M059J (cell line): ENCODE results near the gene RTN1. TPM values are rescaled to one million over a fixed set of nuclear protein-coding genes. Genes with fewer than 3 reads are reported as not detected.
A peak's percentile ranks its signal among the peaks of the same experiment; 100 is the strongest.

ENCODE experiments used
- DNase-seq: peaks from one replicate; pipeline ENCODE4 v3.0.0-alpha.2; 2012; ENCODE audit warnings: low read depth
- total RNA-seq: library from RNA; depleted of rRNA; stranded (reverse); fragments of >200 nt; shearing (Covaris generic); gene quantifications from 2 replicates; pipeline ENCODE4 v1.2.3, GENCODE V29; 2014; rRNA removed

The RTN1 gene
- total RNA-seq, 1 experiment from 2014 or later: not detected

DNA sequence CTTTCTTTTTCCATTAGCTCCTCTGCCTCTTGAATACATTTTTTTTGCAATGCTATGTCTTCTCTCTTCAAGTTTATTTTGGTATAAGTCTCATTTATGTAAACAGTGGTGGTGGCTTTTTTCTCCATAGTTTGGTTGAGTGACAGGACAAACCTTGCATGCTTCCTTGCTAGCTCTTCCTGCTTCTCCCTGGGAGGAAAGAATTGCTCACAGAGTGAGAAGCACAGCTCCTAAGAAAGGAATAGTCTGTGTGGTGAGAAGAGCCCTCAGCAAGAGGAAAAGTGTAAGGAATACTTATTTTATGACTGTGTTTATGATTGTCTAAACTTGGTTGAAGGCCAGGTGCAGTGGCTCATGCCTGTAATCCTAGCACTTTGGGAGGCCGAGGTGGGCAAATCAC, 305.5 kb downstream of the RTN1 start:
- peak; percentile 60 for DNase-seq

DNA sequence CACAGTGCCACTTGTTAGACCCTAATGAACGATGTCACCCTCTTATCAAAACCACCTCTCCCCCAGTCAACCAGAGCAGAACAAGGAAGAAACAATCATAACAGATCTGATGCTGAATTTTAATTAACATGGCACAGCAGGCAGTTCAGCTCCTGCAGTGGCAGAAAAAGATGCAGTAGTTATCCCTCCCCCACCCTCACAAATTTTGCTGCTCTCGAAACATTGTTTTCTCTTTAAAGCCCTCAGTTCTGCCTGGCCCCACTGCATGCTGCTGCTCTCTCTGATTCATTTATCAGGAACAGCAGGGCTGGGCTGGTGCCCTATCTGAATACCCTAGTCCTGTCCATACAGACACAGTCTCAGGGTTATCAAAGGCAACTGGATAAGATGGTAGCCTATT, 306.2 kb downstream of the RTN1 start:
- DNase-seq: no peak

DNA sequence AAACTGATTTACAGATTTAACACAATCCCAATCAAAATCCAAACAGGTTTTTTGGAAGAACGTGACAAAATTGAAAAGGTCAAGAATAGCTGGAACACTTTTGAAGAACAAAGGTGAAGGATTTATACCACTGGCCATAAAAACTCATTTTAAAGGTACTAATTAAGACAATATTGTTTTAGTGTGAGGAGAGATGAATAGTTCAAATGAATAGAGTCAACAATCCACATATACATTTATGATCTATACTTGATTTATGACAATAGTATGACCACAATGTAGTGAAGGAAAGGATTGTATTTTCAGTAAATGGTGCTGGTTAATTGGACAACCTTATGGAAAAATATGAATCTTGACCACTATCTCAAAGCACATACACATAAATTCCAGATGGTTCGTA, 323.3 kb downstream of the RTN1 start:
- no peak for DNase-seq

Other genes with a start within 250 kb of the RTN1 start
- gene LRRC9, start 49.4 kb upstream of the RTN1 start, total RNA-seq: not detected in 2 replicates
- gene PCNX4, start 221.1 kb upstream of the RTN1 start, total RNA-seq: 32.3 and 85.1 TPM in 2 replicates